Frontal cortex (tissue), 4 donors: ENCODE results near the gene MAP2K1. TPM values are rescaled to one million over a fixed set of nuclear protein-coding genes. Genes with fewer than 3 reads are reported as not detected.
"Not testable (repeated sequence)": the region's sequence is repeated elsewhere in the genome, so short reads cannot be mapped to it uniquely, and the experiment has no call there.

Source experiments
- DNase-seq, 2 donors: peaks; one replicate each; pipeline ENCODE4 v3.0.0; 2012; ENCODE audit warnings: low spot score in 2 of 2
- FAIRE-seq: peaks from 2 replicates; lab custom pipeline; 2012; peaks lifted over from hg19 to GRCh38; lab: Jason Lieb, UNC
- total RNA-seq: library from RNA; depleted of rRNA; stranded (reverse); fragments of >200 nt; gene quantifications from one replicate; pipeline ENCODE4 v1.2.3, GENCODE V29; 2014
- donor health status: control.
- donor health status: control.
- donor health status: control.

Gene MAP2K1
- total RNA-seq, 1 donor from 2014 or later, result 31.0 TPM

- not testable (repeated sequence) for FAIRE-seq, DNase-seq
These were observed 80.7 kb downstream of the MAP2K1 start for GRCh38 chr15:66467162-66468040.

- FAIRE-seq, DNase-seq: not testable (repeated sequence)
These were observed 84.1 kb downstream of the MAP2K1 start for GRCh38 chr15:66470825-66471224.

GRCh38 chr15:66472176-66472999 lies 85.7 kb downstream of the MAP2K1 start:
- DNase-seq (no peak), FAIRE-seq (no peak)

GRCh38 chr15:66474135-66474534 lies 87.4 kb downstream of the MAP2K1 start:
- FAIRE-seq, result no peak
- no peak for DNase-seq

- no peak for FAIRE-seq
- no peak for DNase-seq
These were observed 88.3 kb downstream of the MAP2K1 start for GRCh38 chr15:66474963-66475362.

- FAIRE-seq (no peak), DNase-seq (no peak)
These were observed 89.8 kb downstream of the MAP2K1 start for GRCh38 chr15:66476535-66476934.

- DNase-seq (no peak), FAIRE-seq (no peak)
These were observed 90.3 kb downstream of the MAP2K1 start for GRCh38 chr15:66477011-66477410.

GRCh38 chr15:66480267-66480666 lies 93.6 kb downstream of the MAP2K1 start:
- FAIRE-seq (no peak), DNase-seq (no peak)

GRCh38 chr15:66481107-66481856 lies 94.6 kb downstream of the MAP2K1 start:
- no peak for DNase-seq
- FAIRE-seq, result no peak

- no peak for FAIRE-seq
- DNase-seq, result no peak
These were observed 95.8 kb downstream of the MAP2K1 start for GRCh38 chr15:66482539-66482938.

GRCh38 chr15:66483131-66483566 lies 96.4 kb downstream of the MAP2K1 start:
- no peak for DNase-seq
- no peak for FAIRE-seq

- DNase-seq, result no peak
- FAIRE-seq, result no peak
These were observed 97.9 kb downstream of the MAP2K1 start for GRCh38 chr15:66484539-66485112.

GRCh38 chr15:66486887-66487286 lies 100.2 kb downstream of the MAP2K1 start:
- no peak for FAIRE-seq
- DNase-seq, result no peak

- DNase-seq, result no peak
- FAIRE-seq, result no peak
These were observed 101.8 kb downstream of the MAP2K1 start for GRCh38 chr15:66488525-66488924.

- FAIRE-seq, result no peak
- no peak for DNase-seq
These were observed 102.6 kb downstream of the MAP2K1 start for GRCh38 chr15:66489179-66489791.

- no peak for DNase-seq
- no peak for FAIRE-seq
These were observed 105.1 kb downstream of the MAP2K1 start for GRCh38 chr15:66491846-66492245.

- DNase-seq (no peak), FAIRE-seq (no peak)
These were observed 107.5 kb downstream of the MAP2K1 start for GRCh38 chr15:66494262-66494661.

GRCh38 chr15:66496951-66497501 lies 110.3 kb downstream of the MAP2K1 start:
- no peak for FAIRE-seq

More at GRCh38 chr15:66496951-66497501, 110.3 kb downstream of the MAP2K1 start:
- no peak for DNase-seq
